Retina (tissue), 1 donor: ENCODE data around the gene AXIN1.
"Not testable (repeated sequence)": the region's sequence is repeated elsewhere in the genome, so short reads cannot be mapped to it uniquely, and the experiment has no call there.

Experiments
- DNase-seq: peaks from one replicate; pipeline ENCODE4 v3.0.0-alpha.2; 2016

AXIN1 gene

DNA sequence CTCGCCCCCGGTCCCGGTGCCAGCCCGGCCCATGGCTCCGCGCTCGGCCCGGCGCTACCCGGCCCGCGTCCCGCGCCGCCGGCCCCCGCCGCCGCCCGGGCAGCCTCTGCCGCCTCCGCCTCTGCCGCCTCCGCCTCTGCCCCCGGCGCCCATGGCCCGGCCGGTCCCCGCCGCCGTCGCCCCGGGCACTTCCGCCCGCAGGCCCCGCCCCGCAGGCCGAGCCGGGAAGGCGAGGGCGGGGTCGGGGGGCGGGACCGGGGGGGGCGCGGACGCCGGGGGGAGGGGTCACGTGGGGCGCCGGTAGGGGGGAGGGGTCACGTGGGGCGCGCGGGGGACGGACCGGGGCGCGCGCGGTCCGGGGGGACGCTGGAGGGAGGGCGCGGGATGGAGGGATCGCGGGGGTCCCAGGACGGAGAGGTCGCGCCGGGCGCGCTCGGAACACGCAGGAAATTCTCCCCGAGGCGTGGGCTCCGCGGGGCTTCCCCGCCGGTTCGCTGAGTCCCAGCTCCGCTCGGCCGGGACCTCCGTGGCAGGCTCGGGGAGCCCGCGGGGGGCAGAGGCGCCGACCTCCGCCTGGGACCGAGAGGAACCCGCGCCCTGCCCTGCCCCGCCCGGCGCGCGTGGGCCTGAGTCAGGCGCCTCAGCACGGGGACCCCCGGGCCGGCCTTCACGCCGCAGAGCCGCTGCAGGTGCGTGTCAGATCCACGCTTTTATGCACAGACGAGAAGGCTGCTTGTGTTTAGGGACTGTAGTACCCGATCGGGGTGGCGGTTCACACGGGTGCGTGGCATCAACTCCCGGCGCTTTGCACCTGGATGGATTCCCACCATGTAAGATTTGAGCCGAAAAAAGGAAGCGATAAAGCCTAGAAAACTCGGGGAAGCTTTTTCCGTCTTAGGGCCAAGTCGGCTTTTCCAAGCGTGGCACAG lies 29.5 kb upstream of the AXIN1 start, which contains the start of gene PGAP6:
PGAP6 (minus strand) TSS at position 190 of the 929 bp plus-strand sequence; CDS start at position 33, 157 bp downstream.
- peak; percentile 62 for DNase-seq

DNA sequence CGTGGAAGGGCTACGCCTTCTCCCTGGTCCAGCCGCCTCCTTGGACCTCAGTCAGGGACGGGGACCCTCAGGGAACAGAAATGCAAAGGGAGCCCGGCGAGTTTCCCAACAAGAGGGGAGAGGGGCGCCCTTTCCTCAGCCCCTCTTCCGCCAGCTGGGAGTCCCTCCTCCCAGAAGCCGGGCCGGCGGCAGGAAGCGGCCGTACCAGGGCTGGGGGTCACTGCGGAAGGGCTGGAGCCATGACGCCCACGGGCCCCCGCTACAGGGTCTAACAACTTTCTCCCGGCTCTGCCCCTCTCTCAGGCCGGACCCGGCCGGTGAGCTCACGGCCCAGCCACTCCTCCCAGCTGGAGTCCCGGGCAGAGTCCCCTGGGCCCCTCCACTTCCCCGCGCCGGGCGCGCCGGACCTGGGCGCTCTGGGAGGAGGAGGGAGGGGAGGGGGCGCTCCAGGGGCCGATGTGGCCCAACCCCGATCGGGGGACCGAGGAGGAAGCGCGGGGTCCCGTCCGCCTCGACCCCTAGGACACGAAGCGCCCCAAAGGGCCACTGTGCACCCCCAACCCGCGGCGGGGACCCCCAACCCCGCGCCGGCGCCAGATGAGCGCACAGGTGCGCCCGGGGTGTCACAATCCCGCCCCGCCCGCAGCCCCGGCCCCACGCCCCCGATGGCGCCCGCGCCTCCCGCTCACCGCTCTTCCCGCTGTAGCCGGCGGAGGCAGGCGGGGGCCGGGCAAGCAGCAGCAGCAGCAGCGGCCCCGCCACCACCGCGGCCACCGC lies 28.7 kb upstream of the AXIN1 start:
- peak; percentile 57 for DNase-seq

DNA sequence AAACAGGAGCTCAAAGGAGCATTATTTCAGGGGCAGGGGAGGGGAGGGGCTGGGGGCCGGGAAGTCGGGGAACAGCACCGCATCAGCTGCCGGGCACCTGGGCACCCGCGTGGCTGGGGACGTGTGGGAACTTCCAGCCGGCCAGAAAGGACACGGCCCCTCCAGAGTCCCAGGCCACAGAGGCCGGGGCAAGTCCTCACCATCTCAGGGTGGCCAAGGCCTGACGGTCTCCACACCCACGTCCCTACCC lies 28.2 kb upstream of the AXIN1 start:
- DNase-seq: no peak

DNA sequence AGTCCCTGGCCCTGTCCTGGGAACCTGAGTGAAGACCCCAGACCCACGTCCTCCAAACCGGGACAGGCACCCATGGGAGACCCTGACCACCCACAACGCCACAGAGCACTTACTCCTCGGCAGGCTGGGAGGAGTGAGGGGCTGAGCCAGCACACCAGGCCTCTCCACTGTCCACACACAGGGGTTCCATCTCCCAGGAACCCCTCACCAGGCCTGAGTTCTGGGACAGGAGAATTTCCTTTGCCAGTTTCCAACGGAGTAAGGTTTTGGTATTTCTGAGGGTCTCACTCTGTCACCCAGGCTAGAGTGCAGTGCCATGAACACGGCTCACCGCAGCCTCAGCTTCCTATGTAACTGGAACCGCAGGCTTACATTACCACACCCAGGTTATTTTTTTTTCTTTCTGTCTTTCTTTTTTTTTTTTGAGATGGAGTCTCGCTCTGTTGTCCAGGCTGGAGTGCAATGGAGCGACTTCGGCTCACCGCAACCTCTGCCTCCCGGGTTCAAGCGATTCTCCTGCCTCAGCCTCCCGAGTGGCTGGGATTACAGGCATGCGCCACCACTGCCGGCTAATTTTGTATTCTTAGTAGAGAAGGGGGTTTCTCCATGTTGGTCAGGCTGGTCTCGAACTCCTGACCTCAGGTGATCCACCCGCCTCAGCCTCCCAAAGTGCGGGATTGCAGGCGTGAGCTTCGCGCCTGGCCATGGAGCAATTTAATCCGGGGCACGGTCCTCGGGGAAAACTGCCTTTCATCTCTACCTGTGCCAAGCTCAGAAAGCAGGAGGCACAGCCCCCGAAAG lies 27.6 kb upstream of the AXIN1 start:
- DNase-seq: no peak

DNA sequence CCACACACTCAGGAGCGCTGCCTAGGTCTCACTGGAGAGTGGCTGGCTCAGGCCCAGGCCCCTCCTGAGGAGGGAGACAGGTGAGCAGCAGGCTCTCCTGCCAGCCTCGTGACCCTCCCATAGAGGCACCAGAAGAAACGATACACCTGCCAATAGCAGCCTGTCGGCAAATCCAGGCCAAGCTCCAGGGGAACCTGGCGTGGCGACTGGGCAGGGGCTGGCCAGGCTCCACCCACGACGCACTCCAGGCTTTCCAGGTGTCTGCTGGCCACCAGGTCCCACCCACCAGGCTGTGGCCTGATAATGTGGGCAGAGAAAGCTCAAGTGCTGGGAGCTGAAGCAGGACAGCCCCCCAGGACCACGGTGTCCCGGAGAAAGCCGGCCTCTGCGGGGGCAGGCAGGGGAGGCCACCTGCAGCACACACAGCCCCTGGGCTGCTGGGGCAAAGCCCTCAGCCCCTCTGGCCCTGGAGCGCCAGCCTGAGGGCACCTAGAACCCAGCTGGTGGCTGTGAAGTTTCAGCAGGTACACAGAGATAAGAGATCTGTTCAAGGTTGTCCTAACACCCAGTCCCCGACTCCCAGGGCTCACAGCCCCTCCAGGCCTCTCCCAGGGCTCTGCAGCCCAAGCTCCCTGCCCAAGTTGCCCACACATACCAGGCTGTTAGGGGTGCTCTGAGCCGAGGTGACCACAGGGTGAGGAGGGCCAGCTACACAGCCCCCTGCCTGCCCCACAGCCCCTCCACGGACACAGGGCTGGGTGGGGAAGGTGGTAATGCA lies 26.8 kb upstream of the AXIN1 start:
- DNase-seq: no peak

DNA sequence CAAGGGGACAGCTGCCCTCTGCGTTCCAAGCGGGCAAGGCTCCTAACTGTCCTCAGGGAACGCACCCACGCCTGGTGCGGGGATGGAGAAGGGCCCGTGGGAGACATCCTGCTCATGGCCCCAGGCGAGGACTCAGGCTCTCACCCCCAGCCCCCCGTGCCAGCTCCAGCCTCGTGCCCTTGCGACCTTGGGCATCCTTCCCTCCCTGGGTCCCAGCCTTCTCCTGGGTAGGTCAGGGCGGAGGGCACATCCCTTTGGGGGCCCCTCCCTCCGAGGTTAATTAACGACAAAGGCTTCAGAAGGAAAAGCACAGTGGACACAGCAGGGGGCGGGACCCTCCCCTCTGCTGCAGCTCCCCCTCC lies 26.3 kb upstream of the AXIN1 start:
- no peak for DNase-seq

DNA sequence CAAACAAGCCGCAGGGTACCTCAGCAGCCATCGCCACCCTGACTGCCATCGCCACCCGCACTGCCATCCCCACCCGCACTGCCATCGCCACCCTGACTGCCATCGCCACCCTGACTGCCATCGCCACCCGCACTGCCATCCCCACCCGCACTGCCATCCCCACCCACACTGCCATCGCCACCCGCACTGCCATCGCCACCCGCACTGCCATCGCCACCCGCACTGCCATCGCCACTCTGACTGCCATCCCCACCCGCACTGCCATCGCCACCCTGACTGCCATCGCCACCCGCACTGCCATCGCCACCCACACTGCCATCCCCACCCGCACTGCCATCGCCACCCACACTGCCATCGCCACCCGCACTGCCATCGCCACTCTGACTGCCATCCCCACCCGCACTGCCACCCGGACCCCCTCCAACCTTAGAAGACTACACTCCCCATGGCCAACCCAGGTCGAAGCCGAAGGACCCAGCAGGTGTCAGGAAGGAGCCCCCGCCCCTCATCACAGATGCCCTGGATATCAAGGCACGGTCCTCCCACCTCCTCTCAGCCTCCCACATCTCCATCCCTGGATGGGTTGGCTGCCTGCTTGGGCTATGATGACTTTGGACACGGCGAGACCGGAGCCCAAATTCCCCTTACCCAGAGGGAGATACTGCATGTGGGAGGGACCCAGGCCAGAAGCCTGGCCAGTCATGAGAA lies 25.7 kb upstream of the AXIN1 start:
- not testable (repeated sequence) for DNase-seq

DNA sequence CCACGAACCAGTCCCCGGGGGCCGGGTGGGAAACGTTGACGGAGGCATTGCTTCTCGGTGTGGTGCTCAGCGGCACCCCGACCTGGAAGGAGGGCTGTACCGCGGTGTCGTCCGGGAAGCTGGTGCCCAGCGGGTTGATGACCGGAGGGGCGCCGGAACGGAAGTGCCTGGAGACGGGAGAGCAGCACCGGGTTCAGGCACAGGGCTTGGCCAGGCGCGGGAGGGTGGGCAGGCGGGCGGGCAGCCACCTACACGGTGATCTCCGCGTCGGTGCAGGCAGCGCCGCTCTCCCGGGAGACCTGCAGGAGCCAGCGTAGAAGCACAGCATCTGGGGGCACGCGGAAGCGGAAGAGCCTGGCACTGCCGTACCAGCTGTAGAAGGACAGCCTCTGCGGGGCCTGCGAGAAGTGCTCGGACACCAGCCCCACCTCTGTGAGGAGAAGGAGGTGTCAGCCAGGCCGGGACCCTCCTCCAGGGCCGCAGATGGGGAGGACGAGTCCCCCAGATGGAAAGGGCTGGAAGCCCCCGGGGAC lies 25.0 kb upstream of the AXIN1 start:
- no peak for DNase-seq

DNA sequence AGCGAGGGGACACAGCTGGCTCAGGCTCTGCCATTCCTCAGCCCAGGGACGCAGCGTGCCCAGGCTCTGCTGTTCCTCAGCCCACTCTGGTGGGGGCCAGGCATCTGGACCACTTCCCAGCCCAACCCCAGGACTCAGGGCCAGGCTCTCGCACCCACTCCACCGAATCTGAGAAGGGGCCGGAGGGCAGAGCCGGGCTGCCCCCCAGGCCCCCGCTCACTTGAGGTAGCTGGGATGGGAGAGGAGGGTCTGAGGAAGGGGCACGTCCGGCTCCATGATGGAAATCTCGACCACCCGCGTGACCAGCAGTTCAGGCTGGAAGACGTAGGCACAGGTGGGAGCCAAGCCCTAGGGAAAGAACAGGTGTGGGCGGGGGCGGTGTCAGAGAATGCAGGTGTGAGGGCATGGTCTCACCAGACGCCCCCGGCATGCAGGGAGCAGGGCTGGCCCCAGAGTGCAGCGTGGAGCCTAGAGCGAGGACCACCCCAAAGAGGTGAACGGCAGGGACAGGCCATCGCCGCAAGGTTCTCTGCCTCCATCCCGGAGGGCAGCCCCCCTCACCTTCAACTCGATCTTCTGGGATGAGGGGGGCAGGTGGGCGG lies 24.4 kb upstream of the AXIN1 start:
- no peak for DNase-seq

DNA sequence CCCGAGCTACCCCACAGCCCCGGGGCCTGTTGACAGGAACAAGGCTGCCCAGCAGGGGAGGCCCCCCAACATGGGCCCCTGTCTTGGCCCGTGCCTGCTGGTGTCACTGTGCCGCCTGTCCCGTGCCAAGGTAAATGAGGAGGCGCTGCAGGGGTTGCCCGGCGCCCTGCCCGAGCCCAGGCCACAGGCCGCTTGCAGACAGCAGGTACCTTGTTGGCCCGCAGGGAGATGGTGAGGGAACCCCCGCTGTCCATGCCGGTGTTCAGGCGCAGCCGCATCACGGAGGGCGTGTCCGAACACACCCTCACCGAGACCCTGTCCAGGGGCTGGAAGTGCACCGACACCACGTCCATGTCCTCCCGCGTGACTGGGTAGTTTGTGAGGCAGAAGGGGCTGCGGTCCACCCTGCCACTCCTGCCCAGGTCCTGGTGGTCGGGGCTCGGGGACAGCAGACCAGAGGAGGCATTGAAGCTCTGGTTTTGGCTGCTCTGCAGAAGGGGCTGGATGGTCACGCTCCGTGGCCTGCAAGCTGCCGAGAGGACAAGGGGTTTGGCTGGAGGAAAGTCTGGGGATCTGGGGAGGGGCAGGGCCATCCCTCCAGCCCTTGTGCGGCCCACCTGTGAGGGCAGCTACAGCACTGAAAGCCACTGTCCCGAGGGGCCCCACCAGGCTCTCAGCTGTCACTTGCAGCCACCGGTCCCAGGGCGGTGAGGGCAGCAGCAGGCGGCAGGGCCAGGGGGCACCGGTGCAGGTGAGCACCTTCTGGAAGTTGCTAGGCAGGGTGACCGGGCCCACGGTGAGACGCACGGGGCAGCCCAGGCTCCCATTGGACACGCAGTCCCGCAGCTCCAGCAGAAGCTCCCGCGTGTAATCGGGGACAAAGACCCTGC lies 23.6 kb upstream of the AXIN1 start:
- no peak for DNase-seq

DNA sequence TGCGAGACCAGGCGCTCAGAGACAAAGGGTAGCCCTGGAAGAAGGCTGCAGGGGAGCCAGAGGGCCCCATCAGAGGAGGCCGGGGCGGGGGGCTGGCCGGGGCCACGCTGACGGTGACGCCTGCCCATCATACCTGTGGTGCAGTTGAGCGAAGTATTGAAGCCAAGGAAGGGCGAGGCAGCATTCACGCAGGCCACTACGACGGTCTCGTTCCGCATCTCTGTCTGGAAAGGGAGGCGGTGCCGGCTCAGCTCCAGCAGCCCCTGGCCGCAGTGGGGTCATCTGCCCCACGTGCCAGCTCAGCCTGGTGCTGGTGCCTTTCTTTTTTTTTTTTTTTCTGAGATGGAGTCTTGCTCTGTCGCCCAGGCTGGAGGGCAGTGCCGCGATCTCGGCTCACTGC lies 22.7 kb upstream of the AXIN1 start:
- DNase-seq: no peak

DNA sequence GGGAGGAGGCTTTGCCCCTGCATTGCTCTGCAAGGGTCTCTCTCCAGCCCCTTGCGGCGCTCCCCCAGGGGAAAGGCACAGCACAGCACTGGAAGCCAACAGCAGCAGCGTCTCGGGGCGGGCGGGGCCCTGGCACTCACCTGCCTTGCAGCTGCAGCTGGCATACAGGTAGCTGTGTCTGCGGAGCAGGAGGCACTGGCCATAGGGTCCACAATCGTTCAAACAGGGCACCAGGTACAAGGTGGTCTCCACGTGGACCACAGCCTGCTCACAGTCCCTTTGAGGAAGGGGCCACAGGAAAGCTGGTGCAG lies 22.0 kb upstream of the AXIN1 start:
- no peak for DNase-seq

DNA sequence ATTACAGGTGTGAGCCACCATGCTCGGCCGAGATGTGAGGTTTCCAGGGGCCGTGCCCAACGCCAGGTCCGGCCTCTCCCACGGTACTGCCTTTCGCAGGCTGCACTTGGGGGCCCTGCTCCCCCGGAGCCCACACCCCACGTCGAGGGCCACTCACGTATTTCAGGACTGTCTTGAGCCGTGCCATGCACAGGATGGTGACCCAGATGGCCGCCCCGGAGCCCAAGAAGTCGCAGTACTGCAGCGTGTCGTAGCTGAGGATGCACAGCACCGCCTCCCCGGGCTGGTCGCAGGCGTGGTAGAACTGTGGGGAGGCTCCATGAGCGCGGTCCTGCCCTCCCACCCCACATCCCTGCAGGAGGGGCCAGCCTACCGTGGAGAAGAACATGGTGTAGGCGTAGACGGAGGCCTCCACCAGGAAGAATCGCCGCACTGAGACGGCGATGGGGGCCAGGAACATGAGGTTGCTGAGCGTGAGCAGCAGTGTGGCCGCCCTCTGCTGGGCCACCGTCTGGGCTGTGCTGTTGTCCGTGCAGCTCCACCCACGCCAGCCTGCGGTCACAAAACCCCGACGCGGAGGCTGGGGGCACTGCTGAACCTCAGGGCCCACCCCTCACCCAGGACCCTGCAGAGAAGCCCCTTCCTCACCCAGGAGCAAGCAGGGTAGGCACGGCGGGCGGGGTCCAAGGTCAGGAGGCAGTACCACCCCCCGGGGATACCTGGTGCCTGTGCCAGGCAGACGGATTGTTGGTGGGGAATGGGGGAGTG lies 21.5 kb upstream of the AXIN1 start:
- no peak for DNase-seq

DNA sequence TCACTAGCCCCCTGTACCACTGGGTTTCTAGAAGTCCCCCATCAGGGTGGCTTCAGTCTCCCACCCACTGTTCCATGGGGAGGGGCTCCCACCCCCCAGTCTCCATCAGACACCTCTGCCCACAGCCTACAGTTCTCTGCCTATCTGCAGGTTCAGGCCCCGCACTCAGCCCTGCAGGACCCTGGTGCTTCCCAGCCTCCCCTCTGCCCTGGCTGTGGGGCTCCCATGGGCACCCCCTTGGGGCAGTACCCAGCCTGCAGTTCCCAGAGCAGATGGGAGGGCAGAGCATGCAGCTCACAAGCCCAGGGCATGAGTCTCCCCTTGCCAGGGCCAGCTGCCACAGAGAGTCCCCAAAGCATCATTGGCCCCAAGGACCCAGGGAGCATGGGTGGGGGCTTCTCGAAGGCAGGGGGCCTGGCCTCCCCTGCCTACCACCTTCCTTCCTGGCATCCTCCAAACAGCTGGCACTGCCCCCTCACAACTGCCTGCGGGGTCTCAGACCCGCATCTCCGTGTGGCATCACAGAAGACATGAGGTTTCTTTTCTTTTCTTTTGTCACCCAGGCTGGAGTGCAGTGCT lies 20.6 kb upstream of the AXIN1 start:
- no peak for DNase-seq

DNA sequence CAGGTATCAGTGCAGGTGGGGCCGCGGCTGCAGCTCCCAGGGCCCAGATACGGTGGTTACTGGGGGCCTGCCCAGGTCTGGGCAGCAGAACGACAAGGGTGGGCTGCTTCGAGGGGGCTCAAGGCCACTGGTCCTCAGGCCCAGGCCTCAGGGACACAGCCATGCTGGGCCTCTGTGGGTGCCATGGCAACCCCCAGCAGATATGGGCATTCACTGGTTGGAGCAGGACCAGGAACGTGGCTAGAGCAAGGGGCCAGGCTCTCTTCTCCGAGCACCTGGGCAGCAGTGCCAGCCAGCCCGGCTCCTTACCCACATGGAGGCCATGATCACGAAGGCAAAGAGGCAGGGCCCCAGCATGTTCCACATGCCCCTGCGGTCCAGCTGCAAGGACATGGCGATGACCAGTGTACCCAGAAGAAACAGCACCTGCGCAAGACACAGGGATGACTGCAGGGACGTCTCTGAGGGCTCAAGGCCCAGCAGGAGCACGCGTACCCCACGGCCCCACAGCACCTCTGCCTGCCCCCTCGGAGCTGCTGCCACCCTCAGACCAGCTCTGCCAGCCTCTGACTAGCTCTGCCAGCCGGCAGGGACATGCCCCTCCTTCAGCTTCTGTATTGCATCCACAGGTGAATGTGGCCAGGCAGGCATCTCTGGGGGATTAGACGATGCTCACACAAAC lies 19.9 kb upstream of the AXIN1 start:
- no peak for DNase-seq

DNA sequence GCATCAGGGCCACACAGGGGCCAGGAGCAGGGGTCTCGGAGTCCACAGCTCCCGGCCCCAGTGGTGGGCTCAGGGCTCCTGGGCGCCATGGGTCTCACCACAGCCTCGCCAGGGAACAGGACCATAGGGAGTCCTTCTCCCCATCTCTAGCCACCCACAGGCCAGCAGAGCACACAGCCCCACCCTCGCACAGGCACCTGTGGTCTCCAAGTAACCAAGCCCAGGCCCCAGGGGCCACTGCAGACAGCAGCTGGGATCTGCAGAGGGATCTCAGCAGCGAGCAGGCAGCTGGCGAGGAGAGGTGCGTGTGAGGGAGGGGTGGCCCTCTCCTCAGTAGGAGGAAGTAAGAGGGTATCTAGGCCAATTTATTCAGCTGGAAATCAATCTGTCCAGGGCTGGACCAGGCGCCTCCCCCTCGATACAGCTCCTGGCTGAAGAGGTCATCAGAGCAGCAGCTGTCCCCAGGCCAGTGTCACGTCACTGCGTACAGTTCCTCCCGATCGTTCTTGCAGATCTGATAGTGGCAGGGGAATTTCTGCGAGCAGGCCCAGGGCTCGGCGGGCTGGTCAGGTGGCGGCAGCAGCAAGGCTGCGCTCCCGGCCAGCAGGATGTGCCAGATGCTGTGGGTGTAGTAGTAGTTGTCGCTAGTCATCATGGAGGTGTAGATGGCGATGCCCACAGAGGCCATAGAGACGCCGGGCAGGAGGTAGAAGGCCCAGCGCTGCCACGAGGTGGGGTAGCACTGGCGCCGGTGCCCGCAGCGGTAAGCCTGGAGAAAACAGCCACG lies 19.2 kb upstream of the AXIN1 start:
- peak; percentile 65 for DNase-seq

DNA sequence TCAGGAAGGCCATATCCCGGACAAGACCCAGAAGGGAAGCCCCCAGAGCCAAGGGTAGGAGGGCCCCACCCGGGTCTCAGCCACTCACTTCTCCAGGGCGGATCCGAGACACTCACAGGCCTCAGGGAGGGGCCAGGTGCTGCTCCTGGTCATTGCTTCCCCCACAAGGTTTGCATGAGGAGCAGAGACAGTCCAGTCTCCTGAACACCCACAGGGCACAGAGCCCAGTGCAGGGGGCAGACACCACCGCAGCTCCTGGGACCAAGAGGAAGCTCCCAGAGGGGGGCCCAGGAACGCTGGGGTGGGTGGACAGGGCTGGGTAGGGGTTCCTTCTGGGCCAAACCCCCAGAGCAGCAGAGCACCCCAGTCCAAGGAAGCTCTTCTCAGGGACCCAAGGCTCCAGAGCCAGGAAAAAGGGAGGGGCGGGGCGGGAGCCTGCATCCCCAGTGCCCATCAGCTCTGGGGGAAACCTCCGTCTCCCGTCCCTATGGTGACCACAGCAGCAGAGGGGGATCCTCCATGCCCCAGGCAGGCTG lies 18.5 kb upstream of the AXIN1 start:
- DNase-seq: no peak
